Right lung (tissue), 5 donors: ENCODE data around the gene DDX31. TPM values are rescaled to one million over a fixed set of nuclear protein-coding genes. Genes with fewer than 3 reads are reported as not detected.
"Not testable (repeated sequence)": the region's sequence is repeated elsewhere in the genome, so short reads cannot be mapped to it uniquely, and the experiment has no call there.

Source experiments
- DNase-seq, 2 donors: peaks; one replicate each; pipeline ENCODE4 v3.0.0-alpha.2; 2013
- polyA plus RNA-seq, 5 donors: library from polyadenylated mRNA; unstranded; fragments of 120-200 nt; gene quantifications; one replicate each; pipeline versions ENCODE4 v1.2.1 to v1.2.3, GENCODE V29; 2013; ENCODE audit warnings: inconsistent platforms in 1 of 5, low replicate concordance in 1 of 5; ENCODE audit not compliant: insufficient read length in 5 of 5, insufficient read depth in 1 of 5

Gene DDX31
- polyA plus RNA-seq, 5 donors, result 12.3 to 17.4 (median 15.0) TPM

GRCh38 chr9:132582786-132583583, 86.8 kb downstream of the DDX31 start:
- no peak for DNase-seq

- DNase-seq, result no peak
Observed at GRCh38 chr9:132582276-132582785, 87.5 kb downstream of the DDX31 start, which contains the start of gene BARHL1. TSS of gene BARHL1 (plus strand) at chr9:132582606. CDS start at chr9:132582798, 192 bp downstream.

GRCh38 chr9:132579427-132579798, 90.4 kb downstream of the DDX31 start:
- DNase-seq, result no peak

GRCh38 chr9:132578367-132578932, 91.3 kb downstream of the DDX31 start:
- no peak for DNase-seq

- DNase-seq, result no peak
Observed at GRCh38 chr9:132577119-132577518, 92.7 kb downstream of the DDX31 start.

- no peak for DNase-seq
Observed at GRCh38 chr9:132575811-132576210, 94.0 kb downstream of the DDX31 start.

GRCh38 chr9:132575005-132575609, 94.7 kb downstream of the DDX31 start:
- DNase-seq, result peak; percentile 38 to 55

GRCh38 chr9:132572921-132573320, 96.9 kb downstream of the DDX31 start:
- no peak for DNase-seq

GRCh38 chr9:132571806-132572600, 97.8 kb downstream of the DDX31 start:
- no peak for DNase-seq

- not testable (repeated sequence) for DNase-seq
Observed at GRCh38 chr9:132568787-132569186, 101.0 kb downstream of the DDX31 start.

- DNase-seq, result no peak
Observed at GRCh38 chr9:132564526-132564925, 105.3 kb downstream of the DDX31 start.

GRCh38 chr9:132562306-132562573, 107.5 kb downstream of the DDX31 start:
- no peak for DNase-seq

- DNase-seq, result no peak
Observed at GRCh38 chr9:132560616-132561202, 109.1 kb downstream of the DDX31 start.

GRCh38 chr9:132559711-132560110, 110.1 kb downstream of the DDX31 start:
- no peak for DNase-seq

- DNase-seq, result no peak
Observed at GRCh38 chr9:132557159-132557558, 112.6 kb downstream of the DDX31 start.

GRCh38 chr9:132556714-132557113, 113.1 kb downstream of the DDX31 start:
- DNase-seq, result no peak

- no peak for DNase-seq
Observed at GRCh38 chr9:132556235-132556634, 113.5 kb downstream of the DDX31 start.

- DNase-seq, result no peak
Observed at GRCh38 chr9:132555528-132555927, 114.3 kb downstream of the DDX31 start.

- no peak for DNase-seq
Observed at GRCh38 chr9:132554755-132555154, 115.0 kb downstream of the DDX31 start.

GRCh38 chr9:132552041-132552440, 117.7 kb downstream of the DDX31 start:
- DNase-seq, result no peak

- no peak for DNase-seq
Observed at GRCh38 chr9:132551556-132551955, 118.2 kb downstream of the DDX31 start.
